KOPT-K1 (cell line): ENCODE measurements around the gene OMG.
"Not testable (repeated sequence)": the region's sequence is repeated elsewhere in the genome, so short reads cannot be mapped to it uniquely, and the experiment has no call there.

Source experiments
- H3K27ac ChIP-seq: fragments of 200-600 bp; sonication (generic); 2 replicates; pipeline ENCODE4 v1.5.1; 2016; ENCODE audit warnings: antibody characterized with exemption, mild to moderate bottlenecking, low read depth, low read length; ENCODE audit not compliant: poor library complexity, severe bottlenecking
- H3K36me3 ChIP-seq: fragments of 200-600 bp; sonication (generic); 2 replicates; pipeline ENCODE4 v1.5.1; 2017; ENCODE audit warnings: antibody characterized with exemption, mild to moderate bottlenecking, low read length, moderate library complexity; ENCODE audit not compliant: insufficient read depth
- H3K9me3 ChIP-seq: fragments of 200-600 bp; sonication (generic); 2 replicates; pipeline ENCODE4 v1.5.1; 2017; ENCODE audit warnings: antibody characterized with exemption, low read length, mild to moderate bottlenecking; ENCODE audit not compliant: insufficient read depth, poor library complexity, severe bottlenecking

The OMG gene

GRCh38 chr17:31297090-31297489 lies at the start of gene OMG:
Gene OMG, minus strand, starts transcription at chr17:31297239. Its CDS starts 908 bp downstream, at chr17:31296331.
- Histone ChIP-seq H3K27ac (no peak within 1 kb of the TSS), H3K36me3 (no peaks in the 10 kb centered on the region), H3K9me3 (no peaks in the 10 kb centered on the region)

- H3K36me3 ChIP-seq = peaks cover 46% of the 10 kb centered on the region
- H3K27ac ChIP-seq, H3K9me3 ChIP-seq: not testable (repeated sequence)
Measured at GRCh38 chr17:31345191-31345747, 48.2 kb upstream of the OMG start.

GRCh38 chr17:31339906-31340661 lies 43.0 kb upstream of the OMG start:
- Histone ChIP-seq H3K36me3 (peaks cover 57% of the 10 kb centered on the region), H3K27ac (no peak overlapping the region)

GRCh38 chr17:31329221-31329620 lies 32.2 kb upstream of the OMG start:
- no peak overlapping the region for H3K27ac ChIP-seq
- peaks cover 32% of the 10 kb centered on the region for H3K36me3 ChIP-seq
- no peaks in the 10 kb centered on the region for H3K9me3 ChIP-seq

More at GRCh38 chr17:31339906-31340661, 43.0 kb upstream of the OMG start:
- H3K9me3 ChIP-seq = no peaks in the 10 kb centered on the region

- peaks cover 31% of the 10 kb centered on the region for H3K36me3 ChIP-seq
- H3K9me3 ChIP-seq = no peaks in the 10 kb centered on the region
- H3K27ac ChIP-seq = no peak overlapping the region
Measured at GRCh38 chr17:31328160-31328535, 31.1 kb upstream of the OMG start.

- no peaks in the 10 kb centered on the region for H3K9me3 ChIP-seq
- no peak overlapping the region for H3K27ac ChIP-seq
- H3K36me3 ChIP-seq = peaks cover 31% of the 10 kb centered on the region
Measured at GRCh38 chr17:31327534-31328159, 30.6 kb upstream of the OMG start.

- peaks cover 21% of the 10 kb centered on the region for H3K36me3 ChIP-seq
- H3K9me3 ChIP-seq = no peaks in the 10 kb centered on the region
- no peak overlapping the region for H3K27ac ChIP-seq
Measured at GRCh38 chr17:31323551-31323950, 26.5 kb upstream of the OMG start.

GRCh38 chr17:31321966-31322365 lies 24.9 kb upstream of the OMG start:
- H3K36me3 ChIP-seq = peaks cover 8% of the 10 kb centered on the region; the same call in 1 of the 2 replicates
- peak overlapping the region; percentile 86 for H3K27ac ChIP-seq
- no peaks in the 10 kb centered on the region for H3K9me3 ChIP-seq

GRCh38 chr17:31321481-31321880 lies 24.4 kb upstream of the OMG start, which contains the start of gene EVI2A:
Gene EVI2A, minus strand, starts transcription at chr17:31321622. Its CDS starts 2,609 bp downstream, at chr17:31319013.
- peak within 1 kb of the TSS; percentile 86 for H3K27ac ChIP-seq
- H3K36me3 ChIP-seq = peaks cover 7% of the 10 kb centered on the region; the same call in 1 of the 2 replicates
- H3K9me3 ChIP-seq = no peaks in the 10 kb centered on the region

- H3K36me3 ChIP-seq = 0 out of 2 replicates have a peak, but pooled peaks cover under 1% of the 10 kb centered on the region
- peak overlapping the region; percentile 86 for H3K27ac ChIP-seq
- H3K9me3 ChIP-seq = no peaks in the 10 kb centered on the region
Measured at GRCh38 chr17:31320791-31321190, 23.8 kb upstream of the OMG start.

- H3K36me3 ChIP-seq = no peaks in the 10 kb centered on the region
- peak overlapping the region; percentile 86 for H3K27ac ChIP-seq
- no peaks in the 10 kb centered on the region for H3K9me3 ChIP-seq
Measured at GRCh38 chr17:31320241-31320640, 23.2 kb upstream of the OMG start.

- peak overlapping the region; percentile 86 for H3K27ac ChIP-seq
- H3K36me3 ChIP-seq = no peaks in the 10 kb centered on the region
Measured at GRCh38 chr17:31318851-31319661, 22.0 kb upstream of the OMG start.

GRCh38 chr17:31318298-31318801 lies 21.3 kb upstream of the OMG start:
- Histone ChIP-seq H3K27ac (peak overlapping the region; percentile 86), H3K9me3 (no peaks in the 10 kb centered on the region), H3K36me3 (no peaks in the 10 kb centered on the region)

More at GRCh38 chr17:31318851-31319661, 22.0 kb upstream of the OMG start:
- H3K9me3 ChIP-seq = no peaks in the 10 kb centered on the region

GRCh38 chr17:31314782-31315100 lies 17.7 kb upstream of the OMG start:
- H3K27ac ChIP-seq = peak overlapping the region; percentile 93
- no peaks in the 10 kb centered on the region for H3K36me3 ChIP-seq
- no peaks in the 10 kb centered on the region for H3K9me3 ChIP-seq
